Fibroblast of skin of abdomen (primary cell): Measurements from ENCODE around the gene GPRIN1.
"Not testable (repeated sequence)": the region's sequence is repeated elsewhere in the genome, so short reads cannot be mapped to it uniquely, and the experiment has no call there.

Experiments
- DNase-seq: peaks from one replicate; pipeline ENCODE4 v3.0.0-alpha.2; 2013

The GPRIN1 gene

GRCh38 chr5:176597417-176598389 lies 12.3 kb downstream of the GPRIN1 start:
- no peak for DNase-seq

DNA sequence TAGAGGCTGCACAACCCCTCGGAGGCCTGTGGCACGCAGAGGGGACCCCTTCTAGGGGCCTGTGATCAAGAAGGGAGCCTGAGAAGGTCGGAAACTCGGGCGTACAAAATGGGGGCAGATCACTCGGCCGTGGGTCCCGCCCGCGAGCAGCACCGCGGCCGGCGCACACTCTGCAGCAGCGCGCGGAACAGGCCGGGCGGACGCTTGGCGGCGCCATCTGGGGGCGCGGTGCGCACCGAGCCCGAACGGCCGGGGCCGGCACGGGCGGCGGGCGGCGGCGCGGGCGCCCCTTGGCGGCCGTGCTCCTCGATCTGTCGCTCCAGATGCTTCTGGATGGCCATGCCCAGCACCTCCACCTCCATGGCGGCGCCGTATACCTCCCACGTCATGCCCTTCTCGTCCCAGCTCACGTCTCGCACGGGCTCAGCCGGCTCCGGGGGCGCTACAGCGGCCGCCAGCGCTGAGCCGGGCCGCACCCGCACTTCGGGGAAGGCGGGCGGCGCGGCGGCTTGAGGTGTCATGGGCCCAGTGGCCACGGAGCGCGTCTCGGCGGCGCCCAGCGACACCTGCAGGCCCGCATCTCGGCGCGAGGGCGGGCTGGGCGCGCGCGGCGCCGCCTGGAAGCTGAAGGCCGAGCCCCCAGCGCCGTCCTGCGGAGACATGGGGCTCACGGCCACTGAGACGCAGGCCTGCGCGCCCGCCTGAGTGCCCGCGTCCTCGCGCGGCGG lies 13.1 kb downstream of the GPRIN1 start:
- DNase-seq, result peak; percentile 28

GRCh38 chr5:176596069-176596644 lies 13.8 kb downstream of the GPRIN1 start:
- no peak for DNase-seq

DNA sequence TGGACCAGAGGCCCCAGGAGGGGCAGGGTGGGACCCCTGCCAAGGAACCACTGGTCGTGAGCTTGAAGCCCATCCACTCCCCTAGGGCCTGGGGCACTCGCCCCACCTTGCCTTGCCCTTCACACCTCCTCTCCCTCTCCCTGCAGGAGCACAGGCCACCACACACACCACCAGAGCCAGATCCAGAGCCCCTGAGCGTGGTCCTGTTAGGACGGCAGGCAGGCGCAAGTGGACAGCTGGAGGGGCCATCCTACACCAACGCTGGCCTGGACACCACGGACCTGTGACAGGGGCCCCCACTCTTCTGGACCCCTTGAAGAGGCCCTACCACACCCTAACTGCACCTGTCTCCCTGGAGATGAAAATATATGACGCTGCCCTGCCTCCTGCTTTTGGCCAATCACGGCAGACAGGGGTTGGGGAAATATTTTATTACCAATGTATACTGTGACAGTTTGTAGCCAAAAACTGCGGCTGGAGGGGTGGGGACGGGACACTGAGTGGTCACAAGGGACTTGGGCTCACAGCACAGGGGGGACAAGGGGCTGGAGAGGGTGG lies 14.5 kb downstream of the GPRIN1 start:
- DNase-seq, result no peak

DNA sequence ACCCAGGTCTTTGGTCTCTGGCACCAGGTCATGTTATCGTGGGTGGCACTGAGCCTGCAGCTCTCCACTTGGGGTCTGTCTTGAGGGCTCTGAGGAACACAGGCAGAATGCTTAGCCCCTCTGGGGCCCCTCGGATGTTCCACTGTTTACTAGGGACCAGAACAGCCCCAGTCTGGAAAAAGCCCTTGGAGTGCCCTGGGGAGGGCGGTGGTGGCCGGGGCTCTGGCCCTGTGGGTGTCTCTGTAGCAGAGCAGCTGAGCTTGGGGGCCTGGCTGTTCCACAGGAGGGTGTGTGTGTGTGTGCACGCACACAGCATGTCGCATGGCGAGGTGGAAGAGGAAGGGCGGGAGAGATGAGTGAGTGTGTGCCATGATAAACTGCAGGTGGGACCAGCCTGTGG lies 15.4 kb downstream of the GPRIN1 start:
- no peak for DNase-seq

- DNase-seq, result no peak
These were observed 16.6 kb downstream of the GPRIN1 start for GRCh38 chr5:176593273-176593869.

DNA sequence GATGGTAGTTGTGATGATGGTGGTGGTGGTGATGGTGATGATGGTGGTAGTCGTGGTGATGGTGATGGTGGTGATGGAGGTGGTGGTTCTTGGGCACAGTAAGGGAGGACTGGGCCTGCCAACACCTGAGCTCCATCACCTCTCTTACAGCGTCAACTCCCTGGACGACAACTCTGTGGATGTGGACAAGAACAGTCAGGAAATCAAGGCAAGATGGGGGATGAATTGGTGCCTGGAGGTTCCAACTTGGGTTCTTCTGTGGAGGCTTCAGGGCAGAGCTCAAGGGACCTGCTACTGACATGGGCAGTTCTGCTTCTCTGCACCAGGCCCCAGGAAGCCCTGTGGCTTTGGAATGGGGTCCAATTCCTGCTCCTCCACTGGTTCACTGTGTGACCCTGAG lies 17.4 kb downstream of the GPRIN1 start:
- DNase-seq, result no peak

- DNase-seq, result not testable (repeated sequence)
These were observed 18.3 kb downstream of the GPRIN1 start for GRCh38 chr5:176591667-176592066.

- DNase-seq, result no peak
These were observed 19.8 kb downstream of the GPRIN1 start for GRCh38 chr5:176590035-176590717.

DNA sequence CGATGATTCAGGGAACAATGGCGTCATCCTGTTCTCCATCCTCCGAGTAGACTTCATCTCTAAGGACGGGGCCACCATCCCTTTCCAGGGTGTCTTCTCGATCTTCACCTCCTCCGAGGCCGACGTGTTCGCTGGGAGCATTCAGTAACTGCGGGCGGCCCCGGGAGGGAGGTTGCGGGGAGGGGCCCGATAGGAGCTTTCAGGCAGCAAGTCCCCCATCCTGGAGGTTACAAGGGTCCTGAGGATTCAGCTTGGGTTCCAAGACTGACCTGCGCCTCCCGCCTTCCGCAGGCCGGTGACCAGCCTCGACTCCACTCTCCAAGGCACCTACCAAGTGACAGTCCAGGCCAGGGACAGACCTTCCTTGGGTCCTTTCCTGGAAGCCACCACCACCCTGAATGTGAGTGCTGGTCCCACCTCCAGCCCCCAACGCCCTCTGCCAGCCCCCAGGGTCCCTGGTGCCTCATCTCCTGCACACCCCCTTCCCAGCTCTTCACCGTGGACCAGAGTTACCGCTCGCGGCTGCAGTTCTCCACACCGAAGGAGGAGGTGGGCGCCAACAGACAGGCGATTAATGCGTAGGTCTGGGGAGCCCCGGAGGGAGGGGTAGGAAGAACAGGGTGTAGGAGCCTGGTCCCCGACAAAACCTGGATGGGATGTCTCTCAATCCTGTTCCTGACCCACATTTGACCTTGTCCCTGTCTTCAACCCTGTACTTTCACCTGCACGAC lies 20.8 kb downstream of the GPRIN1 start:
- no peak for DNase-seq

DNA sequence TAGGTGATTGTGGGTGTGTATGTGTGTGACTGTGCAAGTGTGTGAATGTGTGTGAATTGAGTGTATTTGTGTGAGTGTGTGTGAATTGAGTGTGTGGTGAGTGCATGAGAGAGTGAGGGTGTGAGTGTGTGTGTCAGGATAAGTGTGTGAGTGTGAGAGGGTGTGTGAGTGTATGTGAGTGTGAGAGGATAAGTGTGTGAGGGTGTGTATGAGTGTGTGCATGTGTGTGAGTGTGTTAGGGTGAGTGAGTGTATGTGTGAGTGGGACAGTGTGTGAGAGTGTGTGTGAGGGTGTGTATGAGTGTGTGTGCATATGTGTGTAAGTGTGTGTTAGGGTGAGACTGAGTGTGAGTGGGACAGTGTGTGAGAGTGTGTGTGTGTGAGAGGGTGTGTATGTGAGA lies 21.7 kb downstream of the GPRIN1 start:
- DNase-seq, result no peak

DNA sequence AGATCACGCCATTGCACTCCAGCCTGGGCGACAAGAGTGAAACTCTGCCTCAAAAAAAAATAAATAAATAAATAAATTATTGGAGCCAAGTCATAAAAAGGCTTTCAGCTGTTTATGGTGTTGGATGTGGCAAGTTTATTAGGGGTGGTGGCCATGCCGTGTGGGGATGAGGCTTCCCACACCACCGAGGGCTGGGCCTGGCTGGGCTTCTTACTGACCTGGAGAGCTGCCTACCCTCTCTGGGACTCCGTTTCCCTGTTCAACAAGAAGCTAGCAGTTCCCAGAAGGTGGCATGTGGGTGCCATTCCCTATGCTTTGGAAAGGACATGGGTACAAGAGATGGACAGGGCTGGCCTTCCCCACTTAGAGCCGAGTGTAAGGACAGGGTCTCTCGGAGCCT lies 22.6 kb downstream of the GPRIN1 start:
- no peak for DNase-seq

- no peak for DNase-seq
These were observed 26.9 kb downstream of the GPRIN1 start for GRCh38 chr5:176583076-176583475.

DNA sequence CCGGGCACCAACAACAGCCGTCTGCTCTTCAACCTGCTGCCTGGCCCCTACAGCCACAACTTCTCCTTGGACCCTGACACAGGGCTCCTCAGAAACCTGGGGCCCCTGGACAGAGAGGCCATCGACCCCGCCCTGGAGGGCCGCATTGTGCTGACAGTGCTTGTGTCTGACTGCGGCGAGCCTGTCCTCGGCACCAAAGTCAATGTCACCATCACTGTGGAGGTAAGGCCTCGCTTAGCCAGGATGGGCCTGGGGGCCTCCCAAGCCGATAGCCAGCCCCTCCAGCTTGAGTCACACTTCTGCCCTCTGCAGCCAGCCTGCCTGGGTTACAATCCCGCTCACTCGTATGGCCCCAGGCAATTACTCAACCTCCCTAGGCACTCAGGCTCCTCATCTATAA lies 28.6 kb downstream of the GPRIN1 start:
- no peak for DNase-seq

GRCh38 chr5:176579323-176579722 lies 30.6 kb downstream of the GPRIN1 start:
- no peak for DNase-seq

DNA sequence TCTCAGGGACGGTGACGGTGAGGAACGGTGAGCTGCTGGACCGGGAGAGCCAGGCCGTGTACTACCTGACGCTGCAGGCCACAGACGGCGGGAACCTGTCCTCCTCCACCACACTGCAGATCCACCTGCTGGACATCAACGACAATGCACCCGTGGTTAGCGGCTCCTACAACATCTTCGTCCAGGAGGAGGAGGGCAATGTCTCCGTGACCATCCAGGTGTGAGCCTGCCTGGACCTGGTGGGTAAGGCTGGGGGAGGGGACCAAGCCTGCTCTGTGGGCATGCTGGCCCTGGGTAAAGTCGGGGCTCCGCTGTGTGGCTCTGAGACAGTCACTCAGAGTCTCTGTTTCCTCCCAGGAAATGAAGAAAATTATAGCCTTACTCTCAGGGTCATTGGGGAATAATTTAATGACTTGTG lies 31.6 kb downstream of the GPRIN1 start:
- no peak for DNase-seq

DNA sequence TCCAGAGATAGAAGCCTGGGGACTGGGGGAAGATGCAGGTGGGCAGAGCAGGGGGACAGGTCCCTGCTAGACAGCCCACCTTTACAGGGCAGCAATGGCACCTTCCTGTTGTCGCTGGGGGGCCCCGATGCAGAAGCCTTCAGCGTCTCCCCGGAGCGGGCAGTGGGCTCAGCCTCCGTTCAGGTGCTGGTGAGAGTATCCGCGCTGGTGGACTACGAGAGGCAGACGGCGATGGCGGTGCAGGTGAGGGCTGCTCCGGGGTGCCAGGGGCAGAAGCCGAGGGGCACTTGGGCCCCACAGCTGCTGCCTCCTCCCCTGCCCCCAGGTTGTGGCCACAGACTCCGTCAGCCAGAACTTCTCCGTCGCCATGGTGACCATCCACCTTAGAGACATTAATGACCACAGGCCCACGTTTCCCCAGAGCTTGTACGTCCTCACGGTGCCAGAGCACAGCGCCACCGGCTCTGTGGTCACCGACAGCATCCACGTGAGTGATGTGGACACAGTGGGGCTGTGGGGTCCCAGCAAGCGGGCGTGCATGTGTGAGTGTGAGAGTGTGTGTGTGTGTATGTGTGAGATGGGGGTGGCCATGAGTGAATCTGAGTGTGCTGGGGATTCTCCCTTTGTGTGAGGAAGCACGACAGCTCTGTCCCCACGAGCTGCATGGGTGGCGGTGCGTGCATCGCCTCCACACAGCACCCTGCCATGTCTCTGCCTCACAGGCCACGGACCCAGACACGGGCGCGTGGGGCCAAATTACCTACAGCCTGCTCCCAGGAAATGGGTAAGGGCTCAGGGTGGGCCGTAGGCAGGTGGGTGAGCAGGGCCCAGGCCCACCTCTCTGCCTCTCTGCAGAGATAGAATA lies 32.4 kb downstream of the GPRIN1 start:
- DNase-seq, result no peak

- DNase-seq, result no peak
These were observed 34.2 kb downstream of the GPRIN1 start for GRCh38 chr5:176575488-176576422.

- DNase-seq, result no peak
These were observed 34.9 kb downstream of the GPRIN1 start for GRCh38 chr5:176575066-176575465.
